ENCODE measurements around the gene BIK.

DNA sequence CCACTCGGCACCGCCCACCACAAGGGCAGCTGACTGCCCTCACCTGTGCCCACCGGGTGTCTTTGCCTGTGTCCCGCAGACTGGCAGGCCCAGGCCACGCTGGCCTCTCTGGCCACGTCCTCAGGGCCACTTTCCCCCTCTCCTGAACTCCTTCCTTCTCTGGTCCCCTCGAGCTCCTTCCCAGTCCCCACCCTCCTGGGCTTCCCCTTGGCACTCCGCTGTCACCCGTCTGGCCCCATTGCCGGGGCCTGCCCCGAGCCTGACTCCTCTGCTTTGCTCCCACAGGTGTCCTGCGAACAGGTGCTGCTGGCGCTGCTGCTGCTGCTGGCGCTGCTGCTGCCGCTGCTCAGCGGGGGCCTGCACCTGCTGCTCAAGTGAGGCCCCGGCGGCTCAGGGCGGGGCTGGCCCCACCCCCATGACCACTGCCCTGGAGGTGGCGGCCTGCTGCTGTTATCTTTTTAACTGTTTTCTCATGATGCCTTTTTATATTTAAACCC is 18.4 kb downstream of the BIK start:
- TF ChIP-seq, protein P1, sequence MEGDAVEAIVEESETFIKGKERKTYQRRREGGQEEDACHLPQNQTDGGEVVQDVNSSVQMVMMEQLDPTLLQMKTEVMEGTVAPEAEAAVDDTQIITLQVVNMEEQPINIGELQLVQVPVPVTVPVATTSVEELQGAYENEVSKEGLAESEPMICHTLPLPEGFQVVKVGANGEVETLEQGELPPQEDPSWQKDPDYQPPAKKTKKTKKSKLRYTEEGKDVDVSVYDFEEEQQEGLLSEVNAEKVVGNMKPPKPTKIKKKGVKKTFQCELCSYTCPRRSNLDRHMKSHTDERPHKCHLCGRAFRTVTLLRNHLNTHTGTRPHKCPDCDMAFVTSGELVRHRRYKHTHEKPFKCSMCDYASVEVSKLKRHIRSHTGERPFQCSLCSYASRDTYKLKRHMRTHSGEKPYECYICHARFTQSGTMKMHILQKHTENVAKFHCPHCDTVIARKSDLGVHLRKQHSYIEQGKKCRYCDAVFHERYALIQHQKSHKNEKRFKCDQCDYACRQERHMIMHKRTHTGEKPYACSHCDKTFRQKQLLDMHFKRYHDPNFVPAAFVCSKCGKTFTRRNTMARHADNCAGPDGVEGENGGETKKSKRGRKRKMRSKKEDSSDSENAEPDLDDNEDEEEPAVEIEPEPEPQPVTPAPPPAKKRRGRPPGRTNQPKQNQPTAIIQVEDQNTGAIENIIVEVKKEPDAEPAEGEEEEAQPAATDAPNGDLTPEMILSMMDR (conservative IDR thresholded peaks at IDR 0.05; ENCODE audit: low read depth in 2 of 2) = no peak
- TF ChIP-seq CREB1 (CRISPR knock-in tag; IDR thresholded peaks at IDR 0.05; ENCODE audit: low read depth) = no peak
- TF ChIP-seq EZH2phosphoT487 (IDR thresholded peaks at IDR 0.05; ENCODE audit: unreplicated experiment) = no peak
- TF ChIP-seq EZH2 (IDR thresholded peaks at IDR 0.05; ENCODE audit: low read depth, unreplicated experiment) = no peak
- TF ChIP-seq, protein P2, sequence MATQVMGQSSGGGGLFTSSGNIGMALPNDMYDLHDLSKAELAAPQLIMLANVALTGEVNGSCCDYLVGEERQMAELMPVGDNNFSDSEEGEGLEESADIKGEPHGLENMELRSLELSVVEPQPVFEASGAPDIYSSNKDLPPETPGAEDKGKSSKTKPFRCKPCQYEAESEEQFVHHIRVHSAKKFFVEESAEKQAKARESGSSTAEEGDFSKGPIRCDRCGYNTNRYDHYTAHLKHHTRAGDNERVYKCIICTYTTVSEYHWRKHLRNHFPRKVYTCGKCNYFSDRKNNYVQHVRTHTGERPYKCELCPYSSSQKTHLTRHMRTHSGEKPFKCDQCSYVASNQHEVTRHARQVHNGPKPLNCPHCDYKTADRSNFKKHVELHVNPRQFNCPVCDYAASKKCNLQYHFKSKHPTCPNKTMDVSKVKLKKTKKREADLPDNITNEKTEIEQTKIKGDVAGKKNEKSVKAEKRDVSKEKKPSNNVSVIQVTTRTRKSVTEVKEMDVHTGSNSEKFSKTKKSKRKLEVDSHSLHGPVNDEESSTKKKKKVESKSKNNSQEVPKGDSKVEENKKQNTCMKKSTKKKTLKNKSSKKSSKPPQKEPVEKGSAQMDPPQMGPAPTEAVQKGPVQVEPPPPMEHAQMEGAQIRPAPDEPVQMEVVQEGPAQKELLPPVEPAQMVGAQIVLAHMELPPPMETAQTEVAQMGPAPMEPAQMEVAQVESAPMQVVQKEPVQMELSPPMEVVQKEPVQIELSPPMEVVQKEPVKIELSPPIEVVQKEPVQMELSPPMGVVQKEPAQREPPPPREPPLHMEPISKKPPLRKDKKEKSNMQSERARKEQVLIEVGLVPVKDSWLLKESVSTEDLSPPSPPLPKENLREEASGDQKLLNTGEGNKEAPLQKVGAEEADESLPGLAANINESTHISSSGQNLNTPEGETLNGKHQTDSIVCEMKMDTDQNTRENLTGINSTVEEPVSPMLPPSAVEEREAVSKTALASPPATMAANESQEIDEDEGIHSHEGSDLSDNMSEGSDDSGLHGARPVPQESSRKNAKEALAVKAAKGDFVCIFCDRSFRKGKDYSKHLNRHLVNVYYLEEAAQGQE (IDR thresholded peaks at IDR 0.05; ENCODE audit: unreplicated experiment) = no peak
- no peak for TF ChIP-seq POLR2AphosphoS5 (IDR thresholded peaks at IDR 0.05; ENCODE audit: low read depth)
